ENCODE results near the gene FBXO31.

DNA sequence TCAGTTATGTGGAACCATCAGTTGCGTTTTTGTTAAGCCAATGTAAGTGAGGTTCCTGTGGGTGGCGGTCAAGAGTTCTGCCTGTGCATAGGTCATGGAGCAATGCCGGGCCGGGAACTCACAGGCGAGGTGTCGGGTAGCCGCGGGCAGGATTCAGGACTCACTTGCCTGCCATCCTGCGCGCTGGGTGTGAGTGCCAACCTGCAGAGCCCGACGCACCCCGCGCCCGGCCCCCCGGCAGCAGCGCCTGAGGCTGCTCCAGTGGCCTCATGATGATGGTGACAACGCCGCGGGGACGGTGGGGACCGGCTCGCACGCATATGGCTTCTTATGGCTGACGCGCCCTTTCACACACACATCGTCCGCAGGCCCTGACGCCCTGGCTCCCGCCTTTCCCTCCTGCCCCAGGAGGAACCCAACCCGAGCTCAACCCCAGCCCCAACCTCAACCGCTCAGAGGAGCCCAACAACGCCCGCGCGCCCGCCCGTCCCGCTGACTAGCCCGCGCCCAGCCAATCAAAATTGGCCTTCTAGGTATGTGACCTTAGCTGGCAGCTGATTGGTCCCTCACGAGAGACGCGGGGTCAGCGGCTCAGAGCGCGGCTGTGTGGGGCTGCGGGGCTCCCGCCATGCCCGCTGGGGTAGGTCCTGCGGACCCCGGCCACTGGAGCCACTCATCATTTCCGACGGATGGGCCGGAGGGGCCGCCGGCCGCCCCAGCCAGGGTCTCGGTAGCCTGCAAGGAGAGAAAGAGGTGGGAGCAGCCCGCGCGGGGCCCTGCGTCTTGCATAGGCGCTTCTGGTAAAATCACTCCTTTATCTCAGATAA, 66.4 kb downstream of the FBXO31 start, which contains the start of gene C16orf95:
- TF ChIP-seq POLR2A (IDR thresholded peaks at IDR 0.05; ENCODE audit: low read depth, low read length) (peak; percentile 77), POLR2AphosphoS5 (IDR thresholded peaks at IDR 0.05; ENCODE audit: low read depth, low read length) (peak; percentile 52; the same call in 1 of the 2 replicates)

Measured in GM12892 (cell line).